K562 (cell line): ENCODE results near the gene TDRD6. TPM values are rescaled to one million over a fixed set of nuclear protein-coding genes. Genes with fewer than 3 reads are reported as not detected.

ENCODE experiments used
- ATAC-seq: fragments of 200-7000 bp; cut with Tn5 transposase; 3 replicates; pipeline ENCODE4 v1.9.1; 2020; ENCODE audit warnings: moderate library complexity
- BruUV-seq: library from RNA; stranded (reverse); fragments of 400-500 nt; replicated peaks from 2 replicates; lab custom pipeline; 2021; lab: Mats Ljungman, UMichigan
- CTCF ChIA-PET: fragments of 300-600 bp; formaldehyde crosslinking; extraction: SDS; loops from one replicate; lab custom pipeline; 2021; ENCODE audit warnings: low intra/inter-chr PET ratio; lab: Yijun Ruan, JAX
- POLR2A ChIA-PET: fragments of 300-600, 350-650 bp; sonication (Branson Sonifier 250); formaldehyde crosslinking; extraction: SDS; loops from one replicate; lab custom pipeline; 2021; ENCODE audit warnings: antibody characterized with exemption, inconsistent platforms; lab: Yijun Ruan, JAX
- DNase-seq, 4 experiments: peaks; one replicate each; pipeline versions ENCODE4 v3.0.0 to v3.0.0-alpha.2; 2011 to 2018; ENCODE audit warnings: low spot score in 3 of 4, mixed read lengths in 3 of 4; ENCODE audit errors: extremely low read depth in 1 of 4
- FAIRE-seq: peaks from 2 replicates; lab custom pipeline; 2011; peaks lifted over from hg19 to GRCh38; lab: Jason Lieb, UNC
- H2AFZ ChIP-seq: 2 replicates; pipeline ENCODE4 v1.6.0; 2011; ENCODE audit warnings: low read depth, low read length, control low read depth, inconsistent platforms
- H3K27ac ChIP-seq: fragments of 200-600 bp; 3 replicates; pipeline ENCODE4 v1.8.0; 2011; ENCODE audit warnings: low read depth, mild to moderate bottlenecking, control low read depth, inconsistent platforms, low read length, moderate library complexity, mixed read lengths; ENCODE audit errors: extremely low read depth
- H3K27me3 ChIP-seq, 2 experiments: fragments of 300-600 bp in 1 of 2; 2 replicates in 1 of 2; 3 replicates in 1 of 2; pipeline versions ENCODE4 v1.6.0 to v1.8.0; 2011; ENCODE audit warnings: inconsistent platforms in 2 of 2, low read length in 2 of 2, mild to moderate bottlenecking in 1 of 2, mixed read lengths in 1 of 2, moderate library complexity in 1 of 2; ENCODE audit not compliant: control insufficient read depth in 2 of 2, insufficient read depth in 2 of 2
- H3K36me3 ChIP-seq: fragments of 300-600 bp; 3 replicates; pipeline ENCODE4 v1.8.0; 2011; ENCODE audit warnings: mild to moderate bottlenecking, low read length, inconsistent platforms; ENCODE audit not compliant: control insufficient read depth, insufficient read depth
- H3K4me1 ChIP-seq, 2 experiments: fragments of 200-600 bp in 1 of 2; replicated peaks in 1 of 2; 2 replicates in 1 of 2; 3 replicates in 1 of 2; pipeline versions ENCODE4 v1.5.1 to v1.8.0; 2011; ENCODE audit warnings: inconsistent platforms in 2 of 2, low read length in 2 of 2, mild to moderate bottlenecking in 1 of 2, mixed read lengths in 1 of 2, moderate library complexity in 1 of 2; ENCODE audit not compliant: control insufficient read depth in 2 of 2, insufficient read depth in 2 of 2
- H3K4me2 ChIP-seq: 2 replicates; pipeline ENCODE4 v1.6.1; 2011; ENCODE audit warnings: low read length, control low read depth, inconsistent platforms, mixed read lengths; ENCODE audit not compliant: insufficient read depth
- H3K4me3 ChIP-seq: fragments of 200-600 bp; sonication (generic), shearing (Covaris generic); 2 replicates; pipeline ENCODE4 v1.5.1; 2016; ENCODE audit warnings: control low read depth, inconsistent platforms
- H3K79me2 ChIP-seq: fragments of 200-600 bp; 3 replicates; pipeline ENCODE4 v1.8.0; 2011; ENCODE audit warnings: low read length, inconsistent platforms; ENCODE audit not compliant: control insufficient read depth, insufficient read depth
- H3K9ac ChIP-seq, 2 experiments: 2 replicates each; pipeline versions ENCODE4 v1.6.0 to v1.6.1; 2011; ENCODE audit warnings: low read depth in 2 of 2, low read length in 2 of 2, control low read depth in 1 of 2, inconsistent platforms in 1 of 2, mild to moderate bottlenecking in 1 of 2, mixed read lengths in 1 of 2; ENCODE audit not compliant: insufficient read depth in 1 of 2
- H3K9me1 ChIP-seq: one replicate; pipeline ENCODE4 v1.6.0; 2011; ENCODE audit warnings: inconsistent platforms, mild to moderate bottlenecking, low read length, moderate library complexity; ENCODE audit not compliant: control insufficient read depth, insufficient read depth
- H3K9me3 ChIP-seq: replicated peaks from 2 replicates; pipeline ENCODE4 v1.5.1; 2011; ENCODE audit warnings: low read depth, low read length, inconsistent platforms; ENCODE audit not compliant: control insufficient read depth, insufficient read depth
- H4K20me1 ChIP-seq: replicated peaks from 2 replicates; pipeline ENCODE4 v1.6.1; 2011; ENCODE audit warnings: low read length, inconsistent platforms, mixed read lengths; ENCODE audit not compliant: control insufficient read depth, insufficient read depth
- BACH1 ChIP-seq: fragments of 200-800 bp; sonication (Bioruptor generic); IDR thresholded peaks from 2 replicates; pipeline ENCODE4 v1.6.1; 2016; ENCODE audit warnings: missing genetic modification characterization, missing compliant biosample characterization
- E2F6 ChIP-seq, 2 experiments: IDR thresholded peaks; 2 replicates each; pipeline ENCODE4 v1.6.1; 2011; ENCODE audit warnings: borderline replicate concordance in 1 of 2, control low read depth in 1 of 2, low read depth in 1 of 2, low read length in 1 of 2, mild to moderate bottlenecking in 1 of 2, mixed read lengths in 1 of 2, moderate library complexity in 1 of 2; ENCODE audit not compliant: insufficient read depth in 1 of 2, insufficient read length in 1 of 2, poor library complexity in 1 of 2, severe bottlenecking in 1 of 2; ENCODE audit errors: extremely low read depth in 1 of 2
- ZHX1 ChIP-seq: fragments of 150-350 bp; conservative IDR thresholded peaks from 2 replicates; pipeline ENCODE4 v1.6.1; 2014; ENCODE audit warnings: low read length
- ZNF274 ChIP-seq: IDR thresholded peaks from 2 replicates; pipeline ENCODE4 v1.6.1; 2011; ENCODE audit warnings: low read depth, mild to moderate bottlenecking, low read length, moderate library complexity, borderline replicate concordance
- in situ Hi-C: fragments of 300-500 bp; cut with MboI; formaldehyde crosslinking; loops from 4 replicates; pipeline ENCODE4 v1.15.0; 2018; ENCODE audit warnings: inconsistent platforms, mixed read lengths
- intact Hi-C: fragments of 100-400 bp; cut with micrococcal nuclease; formaldehyde crosslinking; loops from 2 replicates; pipeline ENCODE4 v1.14.2; 2022
- polyA plus RNA-seq, 8 experiments: library from polyadenylated mRNA; depleted of rRNA in 4 of 8; stranded (reverse) in 5 of 8; unstranded in 3 of 8; fragments of >200 nt; fragmentation: Nextera tagmentation in 2 of 8; fragmentation: Illumina TruSeq in 1 of 8; extraction: Ambion mirVana in 2 of 8; extraction: Trizol in 1 of 8; gene quantifications; 2 replicates each; pipeline versions ENCODE4 v1.2.1 to v1.2.3, GENCODE V29; 2011 to 2014; ENCODE audit warnings: inconsistent platforms in 1 of 8, missing spikeins in 1 of 8
- total RNA-seq, 7 experiments: library from RNA; depleted of rRNA in 6 of 7; stranded (reverse); fragments of >200 nt in 6 of 7; fragmentation: Illumina TruSeq in 2 of 7; extraction: Trizol in 2 of 7; gene quantifications; 2 replicates each; pipeline versions ENCODE4 v1.2.1 to v1.2.3, GENCODE V29; 2011 to 2021; ENCODE audit warnings: low replicate concordance in 1 of 7
- TF ChIP-seq, protein P1 (sequence below), 2 experiments: fragments of 450-650 bp in 1 of 2; sonication (generic) in 1 of 2; formaldehyde crosslinking; conservative IDR thresholded peaks; 2 replicates each; pipeline versions ENCODE4 v1.4.0 to v1.8.1; 2020 to 2022; ENCODE audit warnings: mild to moderate bottlenecking in 1 of 2, missing genetic modification reagents in 1 of 2
- TF ChIP-seq, protein P2 (sequence below): fragments of 250-450 bp; sonication (Bioruptor Pico); IDR thresholded peaks from 2 replicates; pipeline ENCODE4 v1.6.1; 2021; ENCODE audit warnings: mild to moderate bottlenecking

TDRD6 gene
- total and polyA plus RNA-seq, 9 of the 15 experiments (the other 6 are each of a cell fraction or from before 2014, with no cell fraction given) = under 0.01 to 0.53 (median 0.14) TPM; not detected in 1

DNA sequence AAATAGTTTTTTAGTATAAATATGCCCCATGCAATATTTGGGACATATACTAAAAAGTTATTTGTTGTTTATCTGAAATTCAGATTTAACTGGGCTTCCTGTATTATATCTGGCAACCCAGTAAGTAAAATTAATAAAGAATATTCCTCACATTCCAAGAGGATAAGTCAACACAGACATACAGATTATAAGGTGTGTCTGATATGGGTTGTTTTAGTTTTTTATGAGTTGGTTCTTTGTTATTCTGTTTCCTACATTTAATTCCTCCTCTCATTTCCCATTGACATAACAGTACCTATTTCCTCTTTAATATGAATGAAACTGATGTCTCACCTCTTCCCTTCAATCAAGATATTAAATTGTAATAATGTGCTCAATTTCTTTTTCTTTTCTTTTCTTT is 49.2 kb downstream of the TDRD6 start:
- no peak for ATAC-seq
- in situ Hi-C loops (no loop called here), intact Hi-C loops (no loop called here)
- no peak overlapping the region for H3K27ac ChIP-seq
- no peak overlapping the region for H3K4me3 ChIP-seq
- no peaks in the 10 kb centered on the region for H3K36me3 ChIP-seq
- ChIA-PET POLR2A (interaction anchor here (0.8 kb wide), 1 partner anchor 18 kb away, joined by 3 read pairs; no protein-coding TSS in a partner anchor), CTCF (no interaction called here)
- H3K79me2 ChIP-seq = no peaks in the 10 kb centered on the region
- H3K9me3 ChIP-seq = no peaks in the 10 kb centered on the region
- peaks cover 0 to 7% of the 10 kb centered on the region in 2 experiments; a peak in 1 of 5 replicates for H3K4me1 ChIP-seq
- no peak overlapping the region for H2AFZ ChIP-seq
- H3K9ac ChIP-seq = no peak overlapping the region
- H4K20me1 ChIP-seq = no peaks in the 10 kb centered on the region
- no peak for TF ChIP-seq ZHX1
- no peak for TF ChIP-seq BACH1 (tag)
- TF ChIP-seq, protein P1, sequence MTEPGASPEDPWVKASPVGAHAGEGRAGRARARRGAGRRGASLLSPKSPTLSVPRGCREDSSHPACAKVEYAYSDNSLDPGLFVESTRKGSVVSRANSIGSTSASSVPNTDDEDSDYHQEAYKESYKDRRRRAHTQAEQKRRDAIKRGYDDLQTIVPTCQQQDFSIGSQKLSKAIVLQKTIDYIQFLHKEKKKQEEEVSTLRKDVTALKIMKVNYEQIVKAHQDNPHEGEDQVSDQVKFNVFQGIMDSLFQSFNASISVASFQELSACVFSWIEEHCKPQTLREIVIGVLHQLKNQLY (CRISPR knock-in tag; conservative IDR thresholded peaks at IDR 0.05) = no peak
- TF ChIP-seq, protein P2, sequence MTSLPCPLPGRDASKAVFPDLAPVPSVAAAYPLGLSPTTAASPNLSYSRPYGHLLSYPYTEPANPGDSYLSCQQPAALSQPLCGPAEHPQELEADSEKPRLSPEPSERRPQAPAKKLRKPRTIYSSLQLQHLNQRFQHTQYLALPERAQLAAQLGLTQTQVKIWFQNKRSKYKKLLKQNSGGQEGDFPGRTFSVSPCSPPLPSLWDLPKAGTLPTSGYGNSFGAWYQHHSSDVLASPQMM (CRISPR knock-in tag) = no peak
- no peak for TF ChIP-seq ZNF274
- no peak for TF ChIP-seq E2F6 (IDR thresholded peaks at IDR 0.05; ENCODE audit: borderline replicate concordance in 1 of 2, extremely low read depth in 1 of 2, insufficient read depth in 1 of 2, insufficient read length in 1 of 2, low read depth in 1 of 2, low read length in 1 of 2, poor library complexity in 1 of 2, severe bottlenecking in 1 of 2)
- no peaks in the 10 kb centered on the region for H3K9me1 ChIP-seq
- no peak for DNase-seq
- FAIRE-seq = no peak
- H3K27me3 ChIP-seq = peaks cover 6 to 16% of the 10 kb centered on the region in 2 experiments; a peak in 4 of 5 replicates
- no TSS peak for BruUV-seq
- H3K4me2 ChIP-seq = no peak overlapping the region
